Hematopoietic multipotent progenitor cell (in vitro differentiated cells): ENCODE data around the gene ZCCHC7. TPM values are rescaled to one million over a fixed set of nuclear protein-coding genes. Genes with fewer than 3 reads are reported as not detected.
"Not testable (repeated sequence)": the region's sequence is repeated elsewhere in the genome, so short reads cannot be mapped to it uniquely, and the experiment has no call there.

Experiments used
- DNase-seq, 3 donors: peaks; one replicate each; pipeline ENCODE4 v3.0.0-alpha.2; 2011 to 2015; ENCODE audit warnings: low read depth in 2 of 3, low spot score in 2 of 3
- total RNA-seq: library from RNA; depleted of rRNA; stranded (reverse); fragments of >200 nt; gene quantifications from one replicate; pipeline ENCODE4 v1.2.3, GENCODE V29; 2012

ZCCHC7 gene
- total RNA-seq, 1 donor, result 20.2 TPM

DNA sequence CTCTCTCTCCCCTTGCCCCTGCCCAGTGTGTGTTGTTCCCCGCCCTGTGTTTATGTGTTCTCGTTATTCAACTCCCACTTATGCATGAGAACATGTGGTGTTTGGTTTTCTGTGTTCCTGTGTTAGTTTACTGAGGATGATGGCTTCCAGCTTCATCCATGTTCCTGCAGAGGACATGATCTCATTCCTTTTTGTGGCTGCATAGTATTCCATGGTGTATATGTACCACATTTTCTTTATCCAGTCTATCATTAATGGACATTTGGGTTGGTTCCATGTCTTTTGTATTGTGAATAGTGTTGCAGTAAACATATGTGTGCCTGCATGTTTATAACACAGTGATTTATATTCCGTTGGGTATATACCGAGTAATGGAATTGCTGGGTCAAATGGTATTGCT lies 83.1 kb downstream of the ZCCHC7 start:
- DNase-seq, result not testable (repeated sequence)

DNA sequence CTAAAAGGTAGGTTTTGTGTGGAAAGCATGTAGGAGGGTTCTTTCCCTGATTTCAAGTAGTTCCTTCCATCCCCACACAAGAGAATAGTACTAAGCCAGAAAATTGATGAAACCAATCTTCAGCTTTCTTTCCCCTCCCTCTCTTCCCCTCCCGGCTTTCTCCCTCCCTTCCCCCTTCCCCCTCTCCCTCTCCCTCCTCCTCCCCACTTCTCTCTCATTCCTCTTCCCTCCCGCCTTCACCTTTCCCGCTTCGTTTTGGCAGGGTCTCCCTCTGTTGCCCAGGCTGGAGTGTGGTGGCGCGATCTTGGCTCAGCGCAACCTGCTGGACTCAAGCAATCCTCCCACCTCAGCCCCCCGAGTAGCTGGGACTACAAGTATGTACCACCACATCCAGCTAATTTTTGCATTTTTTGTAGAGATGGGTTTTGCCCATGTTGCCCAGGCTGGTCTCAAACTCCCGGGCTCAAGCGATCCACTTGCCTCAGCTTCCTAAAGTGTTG lies 85.8 kb downstream of the ZCCHC7 start:
- DNase-seq, result no peak

DNA sequence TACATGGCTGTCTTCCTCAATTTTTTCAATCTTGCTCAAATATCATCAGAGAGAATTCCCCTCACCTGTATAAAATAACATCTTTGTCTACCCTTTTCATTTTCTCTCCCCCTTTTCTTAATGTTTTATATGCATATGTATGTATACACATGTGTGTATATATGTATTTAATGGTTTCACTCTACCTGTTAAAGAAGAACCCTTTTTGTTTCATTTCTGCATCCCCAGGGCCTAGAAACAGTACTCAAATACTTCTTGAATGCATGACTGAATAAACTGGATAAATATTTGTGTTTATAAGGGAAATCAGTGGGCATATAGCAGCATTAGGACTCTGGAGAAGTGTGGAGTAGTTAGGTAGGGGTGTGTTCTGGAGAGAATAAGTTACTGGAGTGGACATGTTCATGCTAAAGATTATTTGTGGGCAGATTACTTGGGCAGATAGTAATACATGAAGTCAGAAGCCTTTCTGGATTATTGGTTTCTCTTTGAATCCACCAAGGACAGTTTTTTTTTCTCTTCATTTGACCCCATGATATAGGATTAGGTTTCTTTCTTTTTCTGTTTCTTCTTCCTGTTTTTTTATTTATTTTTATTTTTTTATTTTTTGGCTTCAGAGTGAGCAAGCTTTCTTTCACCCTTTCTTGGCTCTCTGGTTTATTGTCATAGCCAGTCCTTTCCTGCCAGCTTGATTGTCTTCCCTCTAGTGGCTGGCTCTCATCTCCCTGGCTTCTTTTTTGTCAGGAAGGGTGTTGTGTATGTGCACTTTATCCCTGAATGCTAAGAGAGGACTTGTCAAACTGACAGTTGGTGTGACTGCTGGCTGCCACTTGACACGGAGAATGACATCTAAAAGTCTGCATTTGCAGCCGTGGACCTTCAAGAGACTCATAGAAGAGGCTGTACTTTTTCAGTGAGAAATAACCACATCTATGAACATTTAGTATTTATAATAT lies 89.3 kb downstream of the ZCCHC7 start:
- no peak for DNase-seq

DNA sequence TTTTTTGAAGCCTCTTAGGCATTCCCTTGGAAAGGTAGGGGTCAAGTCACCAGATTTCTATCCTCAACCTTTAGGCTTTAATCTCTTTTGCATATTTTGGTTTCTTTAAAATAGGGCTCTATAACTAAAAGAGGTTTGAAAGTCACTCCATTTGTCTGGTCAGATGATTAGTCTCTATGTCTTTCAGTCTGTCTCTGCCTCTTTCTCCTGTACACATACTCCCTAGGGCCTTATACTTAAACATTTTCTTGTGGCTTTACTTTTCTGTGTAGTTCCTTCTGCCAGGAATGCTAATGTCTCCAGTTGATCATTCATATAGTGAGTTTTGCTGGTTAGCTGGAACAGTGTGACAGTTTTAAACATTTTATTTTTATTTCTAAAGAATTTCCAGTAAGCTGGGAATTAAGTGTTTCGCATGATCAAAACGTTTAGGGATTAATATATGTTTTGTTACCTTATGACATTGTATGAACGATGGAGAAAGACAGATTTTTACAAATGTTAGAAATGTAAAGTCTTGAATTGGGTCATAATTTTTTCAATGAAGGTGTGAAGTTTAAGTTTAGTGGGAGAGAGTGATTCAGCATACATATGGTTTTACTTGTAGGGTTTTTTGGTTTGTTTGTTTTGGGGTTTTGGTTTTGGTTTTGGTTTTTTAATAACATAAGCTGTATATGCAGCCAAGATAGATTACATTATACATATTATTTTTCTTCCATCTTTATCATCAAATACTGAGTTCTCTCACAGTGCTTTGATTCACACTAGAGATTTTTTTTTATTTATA lies 90.6 kb downstream of the ZCCHC7 start:
- DNase-seq, result no peak

DNA sequence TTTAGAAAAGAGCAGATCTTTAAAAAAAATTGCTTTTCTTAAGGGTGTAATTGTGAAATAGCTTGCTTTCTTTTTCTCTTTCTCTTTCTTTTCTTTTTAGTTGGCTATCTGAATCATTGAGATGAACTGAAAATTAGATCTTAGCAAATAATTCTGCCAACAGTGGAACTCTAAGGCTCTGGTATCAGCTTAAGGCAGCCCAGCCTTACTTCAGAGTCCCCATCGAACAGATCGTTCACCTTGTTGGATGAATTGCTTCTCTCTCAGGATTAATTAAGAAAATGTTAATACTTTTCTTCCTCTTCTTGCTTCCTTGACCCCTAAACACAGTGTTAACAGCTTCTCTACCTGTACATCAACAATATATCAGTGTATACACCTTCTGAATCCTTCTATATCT lies 92.1 kb downstream of the ZCCHC7 start:
- no peak for DNase-seq

DNA sequence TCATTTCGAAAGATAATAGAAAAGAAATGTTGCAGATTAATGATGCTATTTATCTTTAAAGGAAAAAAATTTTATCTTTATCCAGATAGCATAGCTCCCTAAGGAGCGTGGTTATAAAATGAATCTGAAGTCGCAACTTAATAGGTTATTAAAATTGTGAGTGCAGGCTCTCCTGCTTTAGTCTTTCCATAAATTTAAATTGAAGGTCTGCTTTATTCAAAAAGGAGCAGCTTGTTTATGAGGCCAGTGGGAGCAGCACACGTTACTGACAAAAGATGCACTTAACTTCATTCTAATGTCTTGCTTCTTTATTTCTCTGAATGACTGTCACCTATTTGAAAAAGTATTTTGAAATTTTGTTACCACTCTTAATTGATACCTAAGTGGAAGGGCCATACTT lies 95.0 kb downstream of the ZCCHC7 start:
- DNase-seq, result no peak

DNA sequence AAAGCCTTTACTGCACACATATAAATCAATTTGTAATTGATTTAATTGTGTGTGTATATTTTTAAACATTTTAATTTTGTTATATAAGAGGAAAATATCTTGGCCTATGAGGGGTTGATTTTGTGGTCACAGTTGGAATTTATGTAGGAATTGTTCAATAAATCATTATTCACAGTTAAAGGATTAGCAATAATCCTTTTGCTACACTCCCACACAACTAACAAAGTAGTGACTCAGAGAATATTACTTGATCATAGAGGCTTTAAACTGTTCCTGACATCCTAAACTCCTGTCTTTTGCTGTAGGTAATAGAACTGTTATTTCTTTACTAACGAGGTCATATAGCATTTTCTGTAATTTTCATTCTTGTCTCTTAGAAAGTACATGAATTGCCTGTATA lies 95.5 kb downstream of the ZCCHC7 start:
- no peak for DNase-seq

DNA sequence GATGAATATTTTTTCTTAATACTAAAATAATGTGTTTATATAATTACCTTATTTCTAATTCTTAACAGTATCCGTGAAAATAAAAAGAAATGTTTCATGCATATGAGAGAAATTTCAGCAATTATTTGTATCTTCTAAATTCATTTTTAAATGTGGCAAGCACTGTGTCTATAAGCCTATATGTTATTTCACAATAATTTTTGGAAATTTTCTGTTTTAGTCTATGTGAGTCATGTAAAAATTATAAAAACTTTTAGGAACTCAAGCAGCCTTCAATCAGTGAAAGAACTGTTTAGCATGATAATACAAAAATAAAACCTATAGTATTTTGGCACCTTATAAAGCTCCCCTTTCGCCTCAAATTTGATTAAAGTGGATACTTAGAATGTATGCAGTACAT lies 96.8 kb downstream of the ZCCHC7 start:
- no peak for DNase-seq

DNA sequence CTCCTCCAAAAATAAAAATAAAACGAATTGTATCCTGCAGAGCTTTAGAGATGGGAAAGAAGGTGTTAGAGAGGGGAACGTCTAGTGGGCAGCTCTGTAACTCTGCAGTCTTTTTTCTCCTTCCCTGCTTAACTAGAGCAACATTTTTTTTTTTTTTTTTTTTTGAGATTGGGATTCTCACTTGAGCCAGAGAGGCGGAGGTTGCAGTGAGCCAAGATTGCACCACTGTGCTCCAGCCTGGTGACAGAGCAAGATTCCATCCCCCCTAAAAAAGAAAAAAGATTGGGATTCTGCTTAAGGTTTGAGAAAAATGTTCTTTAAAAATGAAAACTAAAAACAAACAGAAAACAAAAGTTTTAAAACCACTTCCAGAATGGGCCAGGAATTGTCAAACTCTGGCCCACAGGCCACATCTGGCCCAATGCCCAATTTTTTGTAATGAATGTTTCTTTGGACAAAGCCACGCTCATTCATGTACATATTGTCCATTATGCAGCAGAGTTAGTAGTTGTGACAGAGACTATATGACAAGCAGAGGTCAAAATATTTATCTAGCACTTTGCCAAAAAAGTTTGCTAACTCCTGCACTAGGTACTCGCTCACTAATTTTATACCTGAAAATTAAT lies 98.5 kb downstream of the ZCCHC7 start:
- no peak for DNase-seq

DNA sequence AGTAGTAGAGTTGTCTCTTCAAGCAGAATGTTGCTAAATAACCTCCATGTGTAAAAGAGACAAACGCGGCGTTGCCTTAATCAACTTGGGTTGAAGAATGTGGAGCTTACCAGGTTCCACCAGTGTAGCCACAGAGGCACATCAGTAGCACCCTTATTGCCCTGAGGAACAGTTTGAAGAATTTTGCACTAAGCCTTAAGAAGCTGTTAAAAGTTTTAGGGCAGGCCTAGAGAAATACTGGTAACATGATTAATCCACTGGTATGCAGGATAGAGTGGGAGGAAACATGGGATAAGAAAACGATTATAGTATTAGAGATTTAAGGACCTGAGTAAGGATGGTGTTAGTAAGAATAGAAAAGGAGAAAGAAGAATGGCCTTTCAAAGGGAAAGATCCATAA lies 100.6 kb downstream of the ZCCHC7 start:
- DNase-seq, result no peak

DNA sequence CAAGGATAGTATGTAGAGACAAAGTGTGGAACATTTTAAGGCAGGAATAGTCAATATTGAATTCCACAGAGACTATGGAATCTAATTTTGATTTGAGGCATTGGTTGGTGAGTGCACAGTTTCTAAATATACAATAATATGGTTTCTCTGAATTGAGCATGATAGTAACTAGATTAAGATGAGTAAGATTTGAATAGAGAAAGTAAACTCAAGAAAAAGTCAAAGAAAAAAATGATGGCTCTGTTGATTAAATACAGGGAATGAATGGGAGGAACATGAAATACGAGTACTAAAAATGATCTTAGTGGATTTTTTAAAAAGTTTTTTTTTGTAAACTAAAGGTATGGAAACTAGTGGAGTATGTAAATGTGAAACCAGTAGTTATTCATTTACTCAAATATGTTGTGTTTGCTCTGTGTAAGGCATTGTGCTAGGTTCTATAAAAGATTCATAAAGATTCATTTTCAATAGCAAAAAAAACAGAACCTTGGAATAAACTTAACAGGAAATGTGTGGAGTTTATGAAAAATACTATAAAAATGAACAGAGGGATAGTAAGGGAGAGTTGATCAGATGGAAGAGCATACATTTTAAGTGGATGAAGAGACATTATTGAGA lies 101.2 kb downstream of the ZCCHC7 start:
- DNase-seq, result no peak

DNA sequence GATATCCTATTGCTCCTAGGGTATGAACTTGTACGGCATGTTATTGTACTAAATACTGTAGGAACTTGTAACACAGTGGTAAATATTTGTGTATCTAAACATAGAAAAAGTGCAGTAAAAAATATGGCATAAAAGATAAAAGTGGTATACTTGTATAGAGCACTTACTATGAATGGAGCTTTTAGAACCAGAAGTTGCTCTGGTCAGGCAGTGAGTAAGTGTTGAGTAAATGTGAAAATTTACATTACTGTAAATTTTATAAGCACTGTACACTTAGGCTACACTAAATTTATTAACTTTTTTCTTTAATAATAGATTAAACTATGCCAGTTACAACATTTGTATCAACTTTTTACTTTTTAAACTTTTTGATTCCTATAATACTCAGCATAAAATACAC lies 109.1 kb downstream of the ZCCHC7 start:
- no peak for DNase-seq

DNA sequence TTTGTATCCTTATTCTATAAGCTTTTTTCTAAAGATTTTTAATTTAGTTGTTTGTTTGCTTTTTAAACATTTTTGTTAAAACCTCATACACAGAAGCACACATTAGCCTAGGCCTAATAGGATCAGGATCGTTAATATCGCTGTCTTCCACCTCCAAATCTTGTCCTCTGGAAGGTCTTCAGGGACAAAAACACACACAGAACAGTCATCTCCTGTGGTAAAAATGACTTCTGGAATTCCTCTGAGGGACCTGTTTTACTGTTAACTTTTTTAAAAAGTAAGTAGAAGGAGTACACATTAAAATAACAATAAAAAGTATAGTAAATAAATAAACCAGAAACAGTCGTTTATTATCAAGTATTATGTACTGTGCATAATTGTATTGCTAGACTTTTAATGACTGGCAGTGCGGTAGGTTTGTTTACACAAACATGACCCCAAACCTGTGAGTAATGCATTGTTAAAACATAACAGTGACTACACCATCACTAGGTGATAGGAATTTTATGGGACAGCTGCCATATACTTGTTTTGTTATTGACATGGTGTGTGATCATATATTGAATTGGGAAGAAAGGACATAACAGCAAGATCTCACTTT lies 109.6 kb downstream of the ZCCHC7 start:
- DNase-seq, result no peak

DNA sequence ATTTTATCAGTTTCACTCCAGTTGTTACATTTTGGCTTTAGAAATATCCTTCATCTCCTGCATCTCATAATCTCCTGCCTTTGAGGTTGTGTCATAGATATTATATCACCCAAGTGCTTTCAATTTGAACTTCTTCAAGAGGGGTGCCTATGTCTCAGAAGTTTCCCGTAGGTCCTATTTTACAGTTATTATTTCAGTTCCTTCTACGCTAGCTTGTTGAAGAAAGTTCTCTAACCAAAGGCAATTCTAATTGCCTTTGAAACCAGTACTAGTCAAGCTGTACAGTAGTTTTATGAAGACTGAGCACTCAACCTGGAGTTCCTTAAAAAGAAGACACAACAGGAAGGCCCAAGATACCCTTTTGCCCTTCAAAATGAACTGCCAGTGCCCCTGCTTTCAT lies 116.4 kb downstream of the ZCCHC7 start:
- no peak for DNase-seq

DNA sequence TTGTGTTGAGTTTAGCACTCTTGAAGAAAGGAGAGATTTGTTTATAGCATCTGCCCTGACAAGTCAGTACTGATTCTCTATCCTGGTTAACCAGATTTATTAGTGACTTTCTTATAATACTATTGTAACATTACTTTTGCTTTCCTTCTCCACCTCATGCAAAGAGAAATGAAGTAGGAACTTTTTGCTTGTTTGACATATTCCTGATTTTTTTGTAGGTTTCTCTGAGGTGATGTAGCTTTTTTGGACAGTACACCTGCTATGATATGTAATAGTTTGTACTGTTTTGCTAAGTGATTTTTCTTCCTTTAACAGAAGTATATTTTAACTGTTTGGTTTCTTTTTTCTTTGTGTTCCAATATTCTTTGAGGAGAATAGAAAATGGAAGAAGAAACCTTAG lies 117.7 kb downstream of the ZCCHC7 start:
- DNase-seq, result no peak

DNA sequence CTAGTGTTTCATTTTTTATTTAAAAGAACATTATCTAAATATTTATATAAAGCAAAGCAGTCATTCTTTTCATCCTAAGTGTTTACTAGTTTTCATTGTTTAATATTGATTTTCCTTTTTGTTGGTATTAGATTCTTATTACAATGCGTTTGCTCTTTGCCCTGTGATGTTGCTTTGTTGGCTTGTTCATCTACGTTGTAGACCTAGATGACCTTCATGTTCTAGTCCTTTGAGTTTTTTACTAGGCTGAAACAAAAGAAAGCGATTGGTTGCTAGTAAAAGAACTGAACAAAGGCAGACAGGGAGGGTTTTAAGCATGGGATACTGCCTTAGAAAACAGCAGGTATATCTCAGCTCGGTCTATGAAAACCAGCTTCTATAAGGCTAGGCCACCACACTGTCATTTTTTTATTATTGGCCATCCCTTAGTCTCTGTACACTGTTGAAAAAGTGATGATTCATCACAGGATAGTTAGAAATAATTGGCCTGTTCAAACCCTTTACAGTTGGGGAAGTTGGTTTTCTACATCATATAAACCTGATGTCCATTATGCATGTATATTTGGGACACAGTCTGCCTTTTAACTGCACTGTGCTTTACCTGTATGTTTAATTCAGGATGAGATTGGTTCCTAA lies 119.0 kb downstream of the ZCCHC7 start:
- no peak for DNase-seq

DNA sequence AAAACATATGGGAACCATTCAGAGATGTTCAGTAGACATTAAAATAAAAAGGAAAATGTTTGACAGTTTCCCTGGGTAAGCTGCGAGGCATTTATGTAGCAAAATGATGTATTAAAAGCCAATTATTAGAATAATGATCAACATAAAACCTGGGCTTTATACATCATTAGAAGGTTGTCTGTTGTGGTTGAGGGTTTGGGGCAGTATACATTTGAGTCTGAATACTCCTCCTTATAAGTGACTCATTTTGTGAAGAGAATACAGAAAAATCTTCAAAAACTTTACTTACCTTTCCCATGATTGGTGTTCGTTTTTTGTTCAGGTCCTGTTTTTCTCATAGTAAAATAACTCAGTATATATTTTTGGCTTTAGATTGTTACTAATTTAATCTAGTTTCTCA lies 119.5 kb downstream of the ZCCHC7 start:
- no peak for DNase-seq

DNA sequence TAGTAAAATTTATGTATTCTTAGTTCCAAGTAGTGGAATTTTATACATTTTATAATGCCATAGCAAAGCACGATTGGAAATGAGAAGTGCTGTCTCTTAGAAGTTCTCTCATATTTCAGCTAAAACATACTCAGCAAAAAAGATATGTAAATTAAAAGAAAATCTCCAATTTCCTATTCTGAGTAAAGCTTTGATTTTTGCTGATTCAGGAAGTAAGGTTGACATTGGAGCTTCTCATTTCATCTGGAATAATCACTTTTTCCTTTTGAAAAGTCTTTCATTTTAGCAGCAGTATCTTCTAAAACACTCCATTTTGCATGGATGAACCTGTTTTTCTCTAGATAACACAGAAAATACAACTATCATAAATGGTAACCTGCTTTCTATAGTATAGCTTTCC lies 121.0 kb downstream of the ZCCHC7 start:
- DNase-seq, result no peak

DNA sequence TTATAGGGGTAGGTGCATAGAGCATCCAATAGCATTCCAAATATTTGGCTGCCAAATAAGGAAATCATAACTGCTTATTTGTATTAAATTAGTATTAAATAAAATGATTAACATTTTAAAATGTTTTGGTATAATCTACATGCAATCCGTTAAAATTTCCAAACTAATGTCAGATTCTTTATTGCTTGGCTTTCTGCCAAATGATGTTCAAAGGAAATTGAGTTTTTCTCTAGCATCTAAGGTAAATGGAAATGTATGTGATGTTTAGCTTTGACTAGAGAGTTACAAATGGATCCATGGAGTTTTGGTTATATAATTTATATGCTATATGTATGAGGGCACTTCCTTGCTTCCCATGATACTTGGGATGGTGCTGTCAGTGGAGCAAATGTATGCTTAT lies 121.7 kb downstream of the ZCCHC7 start:
- DNase-seq, result no peak
